Measurements from ENCODE around the gene KCNA10.

KCNA10 gene

DNA sequence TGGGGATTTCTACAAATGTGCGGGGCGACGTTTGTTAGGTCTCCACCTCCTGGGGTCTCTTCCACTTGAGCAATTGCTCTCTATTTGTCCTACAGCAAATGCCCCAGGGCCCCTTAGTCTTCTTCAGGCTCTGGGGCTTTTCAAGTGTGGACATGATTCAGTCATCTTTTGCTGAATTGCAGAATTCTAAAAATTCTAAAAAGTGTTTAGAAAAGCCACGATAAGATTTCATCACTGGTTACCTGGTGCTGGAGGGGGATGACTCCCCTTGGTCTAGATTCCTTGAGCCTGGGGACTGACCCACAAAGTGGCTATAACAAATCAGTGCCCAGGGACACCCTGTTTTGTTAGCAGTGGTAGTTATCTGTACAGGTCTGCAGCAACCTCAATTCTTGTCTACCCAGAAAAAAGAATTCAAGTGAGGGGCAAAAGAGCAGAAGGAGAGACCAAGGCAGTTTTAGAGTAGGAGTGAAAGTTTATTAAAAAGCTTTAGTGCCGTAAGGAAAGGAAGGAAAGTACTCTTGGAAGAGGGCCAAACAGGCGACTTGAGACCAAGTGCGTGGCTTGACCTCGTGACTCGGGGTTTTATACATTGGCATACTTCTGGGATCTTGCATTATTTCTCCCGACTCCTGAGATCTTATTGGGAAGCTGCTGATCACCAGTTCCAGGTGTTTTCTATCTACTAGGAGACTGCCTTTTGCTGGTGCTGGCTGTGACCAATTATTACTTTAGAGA lies 42.8 kb downstream of the KCNA10 start:
- DNase-seq, result no peak

DNA sequence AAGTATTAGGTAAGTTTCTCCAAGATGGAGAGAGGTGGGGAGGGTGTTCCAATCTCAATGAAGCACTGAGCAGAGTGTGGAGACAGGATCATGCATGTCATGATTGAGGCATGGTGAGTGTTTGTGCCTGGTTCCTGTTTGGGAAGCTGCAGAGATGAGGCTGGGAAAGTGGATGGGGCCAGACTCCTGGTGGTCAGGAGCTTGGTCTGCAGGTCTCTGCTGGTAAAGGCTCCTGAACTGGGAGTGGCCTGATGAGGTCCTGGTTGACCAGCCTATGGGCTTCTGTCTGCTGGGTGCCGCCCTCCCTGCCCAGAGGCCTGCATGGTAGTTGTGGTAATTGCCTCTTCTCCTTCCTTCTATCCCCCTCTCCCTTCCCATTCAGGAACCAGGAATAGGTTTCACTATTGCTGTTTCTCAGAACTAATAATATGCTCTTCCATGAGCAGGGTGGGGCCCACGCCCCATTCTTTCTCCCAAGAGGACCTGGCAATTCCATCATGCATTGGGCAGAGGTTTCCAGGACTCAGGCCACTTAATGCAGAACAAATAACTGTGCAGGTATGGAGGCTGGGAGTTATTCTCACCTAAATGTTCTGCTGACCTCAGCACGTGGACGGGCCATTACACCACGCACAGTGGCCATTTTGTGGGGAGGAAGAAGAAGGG lies 43.5 kb downstream of the KCNA10 start:
- DNase-seq, result no peak

DNA sequence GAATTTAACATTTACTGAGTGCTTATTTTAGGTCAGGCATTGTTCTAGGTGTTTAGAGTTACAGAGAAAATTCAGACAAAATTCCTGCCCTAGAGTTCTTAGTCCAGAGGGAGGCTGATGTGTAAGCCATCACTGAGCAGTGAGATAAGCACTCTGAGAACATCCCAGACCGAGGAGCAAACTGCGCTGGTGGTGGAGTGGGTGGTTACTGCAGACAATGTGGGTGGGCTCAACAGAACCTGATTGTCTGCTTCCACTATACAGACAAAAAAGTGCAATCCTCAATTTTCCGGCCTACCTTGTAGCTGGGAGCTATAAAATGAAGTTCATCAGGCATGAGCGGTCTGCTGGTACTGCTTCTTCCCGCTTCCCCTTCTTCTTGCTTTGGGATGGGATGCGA lies 44.5 kb downstream of the KCNA10 start:
- DNase-seq, result no peak

GRCh38 chr1:110472546-110472945 lies 46.4 kb downstream of the KCNA10 start:
- no peak for DNase-seq

- no peak for DNase-seq
Measured at GRCh38 chr1:110471131-110471530, 47.8 kb downstream of the KCNA10 start.

All from midbrain (tissue), 1 donor.